Measurements from ENCODE around the gene PTGES2. TPM values are rescaled to one million over a fixed set of nuclear protein-coding genes. Genes with fewer than 3 reads are reported as not detected.

Gene PTGES2
- total RNA-seq, 1 experiment from 2014 or later, result 76.8 TPM

- BruUV-seq (replicated peaks), result no TSS peak
- H3K27me3 ChIP-seq (ENCODE audit: control insufficient read depth, insufficient read depth, low read length), result no peaks in the 10 kb centered on the region
- CTCF ChIA-PET, result no interaction called here
- DNase-seq (ENCODE audit: low read depth, low spot score), result no peak
- TF ChIP-seq CTCF (IDR thresholded peaks at IDR 0.05) (no peak), POLR2AphosphoS5 (IDR thresholded peaks at IDR 0.05; ENCODE audit: low read depth, low read length) (no peak), TCF7L2 (IDR thresholded peaks at IDR 0.05; ENCODE audit: low read depth, low read length) (no peak), REST (IDR thresholded peaks at IDR 0.05; ENCODE audit: insufficient read depth in 1 of 2, low read depth in 2 of 2, low read length in 1 of 2) (no peak), SIN3A (IDR thresholded peaks at IDR 0.05; ENCODE audit: borderline replicate concordance, insufficient read depth, low read depth, low read length) (no peak)
- intact Hi-C loops (cut with micrococcal nuclease; ENCODE audit: unreplicated experiment) (no loop called here), in situ Hi-C loops (cut with HindIII; ENCODE audit: low pct_unique_long_range_greater_than_20kb, low sequenced_read_pairs) (no loop called here)
- POLR2A ChIA-PET, result no interaction called here
- peaks cover 3% of the 10 kb centered on the region; the same call in 1 of the 2 replicates for H3K4me1 ChIP-seq (ENCODE audit: control insufficient read depth, insufficient read depth, low read length)
- no peaks in the 10 kb centered on the region for H3K9me3 ChIP-seq (ENCODE audit: control insufficient read depth, insufficient read depth, low read depth, low read length)
- H3K36me3 ChIP-seq (ENCODE audit: control insufficient read depth, insufficient read depth, low read length), result no peaks in the 10 kb centered on the region; the same call in 1 of the 2 replicates
- H3K27ac ChIP-seq (ENCODE audit: low read length), result no peak overlapping the region
- no peak overlapping the region for H3K4me3 ChIP-seq (ENCODE audit: low read depth in 2 of 2, low read length in 2 of 2)
- ATAC-seq, result no peak
These were observed 5.4 kb downstream of the PTGES2 start for GRCh38 chr9:128121924-128122808.

GRCh38 chr9:128121466-128121810 is 6.1 kb downstream of the PTGES2 start:
- Histone ChIP-seq H3K4me3 (ENCODE audit: low read depth in 2 of 2, low read length in 2 of 2) (no peak overlapping the region), H3K9me3 (ENCODE audit: control insufficient read depth, insufficient read depth, low read depth, low read length) (no peaks in the 10 kb centered on the region), H3K27ac (ENCODE audit: low read length) (no peak overlapping the region), H3K27me3 (ENCODE audit: control insufficient read depth, insufficient read depth, low read length) (no peaks in the 10 kb centered on the region), H3K36me3 (ENCODE audit: control insufficient read depth, insufficient read depth, low read length) (no peaks in the 10 kb centered on the region), H3K4me1 (ENCODE audit: control insufficient read depth, insufficient read depth, low read length) (peaks cover 3% of the 10 kb centered on the region; the same call in 1 of the 2 replicates)
- CTCF ChIA-PET, result no interaction called here
- TF ChIP-seq POLR2AphosphoS5 (IDR thresholded peaks at IDR 0.05; ENCODE audit: low read depth, low read length) (no peak), TCF7L2 (IDR thresholded peaks at IDR 0.05; ENCODE audit: low read depth, low read length) (no peak), SIN3A (IDR thresholded peaks at IDR 0.05; ENCODE audit: borderline replicate concordance, insufficient read depth, low read depth, low read length) (no peak), REST (IDR thresholded peaks at IDR 0.05; ENCODE audit: insufficient read depth in 1 of 2, low read depth in 2 of 2, low read length in 1 of 2) (no peak)
- in situ Hi-C loops (cut with HindIII; ENCODE audit: low pct_unique_long_range_greater_than_20kb, low sequenced_read_pairs) (no loop called here), intact Hi-C loops (cut with micrococcal nuclease; ENCODE audit: unreplicated experiment) (no loop called here)
- ATAC-seq, result no peak
- no TSS peak for BruUV-seq (replicated peaks)
- DNase-seq (ENCODE audit: low read depth, low spot score), result no peak
- POLR2A ChIA-PET, result no interaction called here
